HG03521 (cell line): Measurements from ENCODE around the gene GJD4.

Experiments
- ATAC-seq: cut with Tn5 transposase; IDR thresholded peaks from one replicate; pipeline ENCODE4 v1.9.1; 2021; ENCODE audit warnings: mild to moderate bottlenecking, moderate library complexity; ENCODE audit not compliant: unreplicated experiment

Gene GJD4

GRCh38 chr10:35605191-35605590 is at the start of gene GJD4:
Gene GJD4 (plus strand): TSS chr10:35605341. CDS start chr10:35605568, 227 bp downstream.
- no peak for ATAC-seq

GRCh38 chr10:35555962-35556930 is 48.9 kb upstream of the GJD4 start:
- no peak for ATAC-seq

- ATAC-seq: no peak
These were observed 46.9 kb upstream of the GJD4 start for GRCh38 chr10:35558276-35558675.

GRCh38 chr10:35559416-35559815 is 45.7 kb upstream of the GJD4 start:
- ATAC-seq: no peak

- no peak for ATAC-seq
These were observed 43.4 kb upstream of the GJD4 start for GRCh38 chr10:35561715-35562114.

GRCh38 chr10:35562427-35562826 is 42.7 kb upstream of the GJD4 start:
- no peak for ATAC-seq

- ATAC-seq: no peak
These were observed 41.8 kb upstream of the GJD4 start for GRCh38 chr10:35563261-35563891.

- no peak for ATAC-seq
These were observed 40.7 kb upstream of the GJD4 start for GRCh38 chr10:35564341-35564968.

GRCh38 chr10:35565602-35566081 is 39.5 kb upstream of the GJD4 start:
- ATAC-seq: no peak

- no peak for ATAC-seq
These were observed 37.2 kb upstream of the GJD4 start for GRCh38 chr10:35567951-35568350.

GRCh38 chr10:35568483-35569015 is 36.6 kb upstream of the GJD4 start:
- ATAC-seq: no peak

- no peak for ATAC-seq
These were observed 35.9 kb upstream of the GJD4 start for GRCh38 chr10:35569111-35569707.

GRCh38 chr10:35569836-35570235 is 35.3 kb upstream of the GJD4 start:
- no peak for ATAC-seq

GRCh38 chr10:35570397-35570796 is 34.7 kb upstream of the GJD4 start:
- no peak for ATAC-seq

- no peak for ATAC-seq
These were observed 32.6 kb upstream of the GJD4 start for GRCh38 chr10:35572583-35572982.

GRCh38 chr10:35573796-35574195 is 31.3 kb upstream of the GJD4 start:
- ATAC-seq: no peak

GRCh38 chr10:35574924-35575352 is 30.2 kb upstream of the GJD4 start:
- ATAC-seq: no peak

- ATAC-seq: no peak
These were observed 29.5 kb upstream of the GJD4 start for GRCh38 chr10:35575640-35576039.

GRCh38 chr10:35576730-35577129 is 28.4 kb upstream of the GJD4 start:
- ATAC-seq: no peak

- no peak for ATAC-seq
These were observed 27.1 kb upstream of the GJD4 start for GRCh38 chr10:35577926-35578617.
